ENCODE results near the gene DSG1. TPM values are rescaled to one million over a fixed set of nuclear protein-coding genes. Genes with fewer than 3 reads are reported as not detected.
A peak's percentile ranks its signal among the peaks of the same experiment; 100 is the strongest.
"Not testable (repeated sequence)": the region's sequence is repeated elsewhere in the genome, so short reads cannot be mapped to it uniquely, and the experiment has no call there.

DSG1 gene
- total RNA-seq (2014; rRNA removed; shearing (Covaris generic)) = 0.08 TPM in 1 of 2 replicates, not detected in the other
- polyA plus RNA-seq (2015; cell fraction: cytosol; rRNA removed) = 0.08 and 0.54 TPM in 2 replicates
- not detected in 2 replicates for polyA plus RNA-seq (2015; cell fraction: nucleus; rRNA removed)

- DNase-seq (ENCODE audit: low read depth, low spot score) = no peak
- in situ Hi-C loops (cut with HindIII; ENCODE audit: low pct_unique_long_range_greater_than_20kb, low sequenced_read_pairs) = no loop called here
Observed at GRCh38 chr18:31317860-31318259, at the start of gene DSG1. Gene DSG1 (plus strand): TSS chr18:31318160. CDS start chr18:31318301, 141 bp downstream.

GRCh38 chr18:31268985-31269406 lies 49.0 kb upstream of the DSG1 start:
- in situ Hi-C loops (cut with HindIII; ENCODE audit: low pct_unique_long_range_greater_than_20kb, low sequenced_read_pairs) = no loop called here
- DNase-seq (ENCODE audit: low read depth, low spot score) = no peak

- in situ Hi-C loops (cut with HindIII; ENCODE audit: low pct_unique_long_range_greater_than_20kb, low sequenced_read_pairs) = no loop called here
- DNase-seq (ENCODE audit: low read depth, low spot score) = no peak
Observed at GRCh38 chr18:31269566-31269965, 48.4 kb upstream of the DSG1 start.

GRCh38 chr18:31270578-31270977 lies 47.4 kb upstream of the DSG1 start:
- in situ Hi-C loops (cut with HindIII; ENCODE audit: low pct_unique_long_range_greater_than_20kb, low sequenced_read_pairs) = no loop called here
- no peak for DNase-seq (ENCODE audit: low read depth, low spot score)

- no peak for DNase-seq (ENCODE audit: low read depth, low spot score)
- in situ Hi-C loops (cut with HindIII; ENCODE audit: low pct_unique_long_range_greater_than_20kb, low sequenced_read_pairs) = no loop called here
Observed at GRCh38 chr18:31273812-31274527, 44.0 kb upstream of the DSG1 start.

- in situ Hi-C loops (cut with HindIII; ENCODE audit: low pct_unique_long_range_greater_than_20kb, low sequenced_read_pairs) = no loop called here
- peak; percentile 6 for DNase-seq (ENCODE audit: low read depth, low spot score)
Observed at GRCh38 chr18:31274931-31275330, 43.0 kb upstream of the DSG1 start.

GRCh38 chr18:31275722-31276463 lies 42.1 kb upstream of the DSG1 start:
- DNase-seq (ENCODE audit: low read depth, low spot score) = no peak
- in situ Hi-C loops (cut with HindIII; ENCODE audit: low pct_unique_long_range_greater_than_20kb, low sequenced_read_pairs) = no loop called here

- in situ Hi-C loops (cut with HindIII; ENCODE audit: low pct_unique_long_range_greater_than_20kb, low sequenced_read_pairs) = no loop called here
- DNase-seq (ENCODE audit: low read depth, low spot score) = no peak
Observed at GRCh38 chr18:31278609-31279071, 39.3 kb upstream of the DSG1 start.

- in situ Hi-C loops (cut with HindIII; ENCODE audit: low pct_unique_long_range_greater_than_20kb, low sequenced_read_pairs) = no loop called here
- no peak for DNase-seq (ENCODE audit: low read depth, low spot score)
Observed at GRCh38 chr18:31280502-31280901, 37.5 kb upstream of the DSG1 start.

GRCh38 chr18:31281437-31281836 lies 36.5 kb upstream of the DSG1 start:
- in situ Hi-C loops (cut with HindIII; ENCODE audit: low pct_unique_long_range_greater_than_20kb, low sequenced_read_pairs) = no loop called here

GRCh38 chr18:31289446-31289845 lies 28.5 kb upstream of the DSG1 start:
- in situ Hi-C loops (cut with HindIII; ENCODE audit: low pct_unique_long_range_greater_than_20kb, low sequenced_read_pairs); DNase-seq (ENCODE audit: low read depth, low spot score): not testable (repeated sequence)

More at GRCh38 chr18:31281437-31281836, 36.5 kb upstream of the DSG1 start:
- DNase-seq (ENCODE audit: low read depth, low spot score) = no peak

- DNase-seq (ENCODE audit: low read depth, low spot score) = no peak
- in situ Hi-C loops (cut with HindIII; ENCODE audit: low pct_unique_long_range_greater_than_20kb, low sequenced_read_pairs) = no loop called here
Observed at GRCh38 chr18:31291688-31292087, 26.3 kb upstream of the DSG1 start.

GRCh38 chr18:31294199-31294747 lies 23.7 kb upstream of the DSG1 start:
- DNase-seq (ENCODE audit: low read depth, low spot score) = no peak
- in situ Hi-C loops (cut with HindIII; ENCODE audit: low pct_unique_long_range_greater_than_20kb, low sequenced_read_pairs) = no loop called here

GRCh38 chr18:31297248-31297647 lies 20.7 kb upstream of the DSG1 start:
- DNase-seq (ENCODE audit: low read depth, low spot score) = no peak
- in situ Hi-C loops (cut with HindIII; ENCODE audit: low pct_unique_long_range_greater_than_20kb, low sequenced_read_pairs) = no loop called here

- in situ Hi-C loops (cut with HindIII; ENCODE audit: low pct_unique_long_range_greater_than_20kb, low sequenced_read_pairs) = no loop called here
- no peak for DNase-seq (ENCODE audit: low read depth, low spot score)
Observed at GRCh38 chr18:31301201-31301655, 16.7 kb upstream of the DSG1 start.

GRCh38 chr18:31302991-31303390 lies 15.0 kb upstream of the DSG1 start:
- in situ Hi-C loops (cut with HindIII; ENCODE audit: low pct_unique_long_range_greater_than_20kb, low sequenced_read_pairs) = no loop called here
- DNase-seq (ENCODE audit: low read depth, low spot score) = no peak

- in situ Hi-C loops (cut with HindIII; ENCODE audit: low pct_unique_long_range_greater_than_20kb, low sequenced_read_pairs) = no loop called here
Observed at GRCh38 chr18:31303771-31304170, 14.2 kb upstream of the DSG1 start.

GRCh38 chr18:31309115-31309514 lies 8.8 kb upstream of the DSG1 start:
- in situ Hi-C loops (cut with HindIII; ENCODE audit: low pct_unique_long_range_greater_than_20kb, low sequenced_read_pairs) = no loop called here
- DNase-seq (ENCODE audit: low read depth, low spot score) = no peak

More at GRCh38 chr18:31303771-31304170, 14.2 kb upstream of the DSG1 start:
- no peak for DNase-seq (ENCODE audit: low read depth, low spot score)

Data from SK-MEL-5 (cell line).